A673 (cell line): ENCODE results near the gene UBP1. TPM values are rescaled to one million over a fixed set of nuclear protein-coding genes. Genes with fewer than 3 reads are reported as not detected.
"Not testable (repeated sequence)": the region's sequence is repeated elsewhere in the genome, so short reads cannot be mapped to it uniquely, and the experiment has no call there.

Experiments used
- BruUV-seq: library from RNA; stranded (reverse); fragments of 400-500 nt; replicated peaks from 2 replicates; lab custom pipeline; 2021; lab: Mats Ljungman, UMichigan
- CTCF ChIA-PET: fragments of 300-600 bp; sonication (Branson Sonifier 250); formaldehyde crosslinking; loops from one replicate; lab custom pipeline; 2022; ENCODE audit warnings: antibody characterized with exemption; lab: Charles Lee
- POLR2A ChIA-PET: fragments of 300-600 bp; sonication (Branson Sonifier 250); formaldehyde crosslinking; loops from one replicate; lab custom pipeline; 2022; ENCODE audit warnings: antibody characterized with exemption; ENCODE audit not compliant: low non-redundant PET; lab: Charles Lee
- DNase-seq: peaks from one replicate; pipeline ENCODE4 v3.0.0-alpha.2; 2015; ENCODE audit warnings: low spot score
- H3K27ac ChIP-seq: fragments of 200-600 bp; sonication (generic); 2 replicates; pipeline ENCODE4 v1.5.1; 2016; ENCODE audit warnings: mixed run types, low read depth, mild to moderate bottlenecking, mixed read lengths, antibody characterized with exemption, low read length; ENCODE audit not compliant: poor library complexity, severe bottlenecking
- H3K27me3 ChIP-seq: fragments of 200-600 bp; sonication (generic); replicated peaks from 2 replicates; pipeline ENCODE4 v1.6.1; 2017; ENCODE audit warnings: mixed run types, low read depth, mild to moderate bottlenecking, mixed read lengths, antibody characterized with exemption, low read length; ENCODE audit not compliant: insufficient read depth, poor library complexity
- H3K36me3 ChIP-seq: fragments of 200-600 bp; sonication (generic); 2 replicates; pipeline ENCODE4 v1.6.1; 2016; ENCODE audit warnings: mixed run types, mild to moderate bottlenecking, mixed read lengths, antibody characterized with exemption, low read length; ENCODE audit not compliant: insufficient read depth, poor library complexity, severe bottlenecking
- H3K4me1 ChIP-seq: fragments of 200-600 bp; sonication (generic); 2 replicates; pipeline ENCODE4 v1.6.1; 2017; ENCODE audit warnings: mixed run types, mild to moderate bottlenecking, mixed read lengths, antibody characterized with exemption, low read length; ENCODE audit not compliant: insufficient read depth, poor library complexity, severe bottlenecking
- H3K4me3 ChIP-seq: fragments of 200-600 bp; sonication (generic); 2 replicates; pipeline ENCODE4 v1.5.1; 2016; ENCODE audit warnings: low read depth, mixed run types, mild to moderate bottlenecking, mixed read lengths, low read length; ENCODE audit not compliant: poor library complexity, severe bottlenecking
- H3K9me3 ChIP-seq: fragments of 200-600 bp; sonication (generic); 2 replicates; pipeline ENCODE4 v1.6.1; 2016; ENCODE audit warnings: mixed run types, low read depth, mild to moderate bottlenecking, mixed read lengths, antibody characterized with exemption, low read length; ENCODE audit not compliant: poor library complexity, severe bottlenecking
- EZH2 ChIP-seq: fragments of 200-600 bp; sonication (generic); IDR thresholded peaks from 2 replicates; pipeline ENCODE4 v1.6.1; 2017; ENCODE audit warnings: borderline replicate concordance, low read depth, mild to moderate bottlenecking, mixed read lengths, antibody characterized with exemption, low read length; ENCODE audit not compliant: poor library complexity, severe bottlenecking
- intact Hi-C: fragments of 100-400 bp; cut with micrococcal nuclease; formaldehyde crosslinking; loops from one replicate; pipeline ENCODE4 v1.10.0; 2022; ENCODE audit not compliant: unreplicated experiment
- total RNA-seq: library from RNA; stranded (reverse); gene quantifications from 2 replicates; pipeline ENCODE4 v1.2.3, GENCODE V29; 2021
- TF ChIP-seq, protein P1 (sequence below): fragments of 300-800, 200-600 bp; sonication (generic); conservative IDR thresholded peaks from 2 replicates; pipeline ENCODE4 v1.5.1; 2017; ENCODE audit warnings: low read depth, mild to moderate bottlenecking, antibody characterized with exemption, low read length, moderate library complexity, mixed read lengths

UBP1 gene
- total RNA-seq, 1 experiment from 2014 or later = 59.4 TPM

DNA sequence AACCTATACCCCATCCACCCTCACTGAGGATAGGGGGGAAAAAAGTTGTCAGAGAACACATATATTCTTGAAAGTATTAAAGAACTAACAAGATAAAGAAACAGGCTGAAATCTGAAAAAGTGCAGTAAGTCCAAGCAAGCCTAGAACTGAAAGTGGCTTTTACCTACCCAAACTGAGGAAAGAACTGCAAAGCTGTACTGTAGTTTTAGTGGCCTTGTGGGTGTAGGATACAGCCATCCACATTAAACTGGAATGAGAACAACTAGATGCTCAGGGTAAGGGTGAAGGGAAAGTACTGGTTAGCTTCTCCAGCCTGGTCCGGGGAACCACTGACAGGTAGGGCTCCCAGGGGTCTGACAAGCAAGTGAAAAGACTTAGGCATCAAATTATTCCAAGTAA is 10.1 kb downstream of the UBP1 start:
- ChIA-PET POLR2A (no interaction called here), CTCF (no interaction called here)
- Histone ChIP-seq H3K4me3 (no peak overlapping the region), H3K36me3 (no peaks in the 10 kb centered on the region), H3K27ac (no peak overlapping the region), H3K27me3 (no peaks in the 10 kb centered on the region), H3K9me3 (no peaks in the 10 kb centered on the region), H3K4me1 (peaks cover 37% of the 10 kb centered on the region)
- no peak for DNase-seq
- no TSS peak for BruUV-seq
- intact Hi-C loops = no loop called here
- TF ChIP-seq, protein P1, sequence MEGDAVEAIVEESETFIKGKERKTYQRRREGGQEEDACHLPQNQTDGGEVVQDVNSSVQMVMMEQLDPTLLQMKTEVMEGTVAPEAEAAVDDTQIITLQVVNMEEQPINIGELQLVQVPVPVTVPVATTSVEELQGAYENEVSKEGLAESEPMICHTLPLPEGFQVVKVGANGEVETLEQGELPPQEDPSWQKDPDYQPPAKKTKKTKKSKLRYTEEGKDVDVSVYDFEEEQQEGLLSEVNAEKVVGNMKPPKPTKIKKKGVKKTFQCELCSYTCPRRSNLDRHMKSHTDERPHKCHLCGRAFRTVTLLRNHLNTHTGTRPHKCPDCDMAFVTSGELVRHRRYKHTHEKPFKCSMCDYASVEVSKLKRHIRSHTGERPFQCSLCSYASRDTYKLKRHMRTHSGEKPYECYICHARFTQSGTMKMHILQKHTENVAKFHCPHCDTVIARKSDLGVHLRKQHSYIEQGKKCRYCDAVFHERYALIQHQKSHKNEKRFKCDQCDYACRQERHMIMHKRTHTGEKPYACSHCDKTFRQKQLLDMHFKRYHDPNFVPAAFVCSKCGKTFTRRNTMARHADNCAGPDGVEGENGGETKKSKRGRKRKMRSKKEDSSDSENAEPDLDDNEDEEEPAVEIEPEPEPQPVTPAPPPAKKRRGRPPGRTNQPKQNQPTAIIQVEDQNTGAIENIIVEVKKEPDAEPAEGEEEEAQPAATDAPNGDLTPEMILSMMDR = no peak
- no peak for TF ChIP-seq EZH2

DNA sequence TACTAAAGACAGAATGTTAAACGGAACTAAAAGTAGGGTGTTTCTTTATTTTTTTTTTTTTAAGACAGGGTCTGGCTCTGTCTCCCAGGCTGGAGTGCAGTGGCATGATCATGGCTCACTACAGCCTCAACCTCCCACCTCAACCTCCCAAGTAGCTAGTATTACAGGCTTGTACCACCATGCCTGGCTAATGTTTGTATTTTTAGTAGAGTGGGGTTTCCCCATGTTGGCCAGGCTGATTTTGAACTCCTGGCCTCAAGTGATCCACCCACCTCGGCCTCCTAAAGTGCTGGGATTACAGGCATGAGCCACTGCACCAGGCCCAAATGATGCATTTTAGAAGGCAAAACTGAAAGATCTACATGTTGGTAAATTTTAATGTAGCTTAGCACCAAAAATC is 10.9 kb downstream of the UBP1 start:
- H3K36me3 ChIP-seq, H3K9me3 ChIP-seq, POLR2A ChIA-PET, H3K27ac ChIP-seq, BruUV-seq, intact Hi-C loops, CTCF ChIA-PET, H3K27me3 ChIP-seq, H3K4me3 ChIP-seq, DNase-seq: not testable (repeated sequence)
- peaks cover 43% of the 10 kb centered on the region for H3K4me1 ChIP-seq

DNA sequence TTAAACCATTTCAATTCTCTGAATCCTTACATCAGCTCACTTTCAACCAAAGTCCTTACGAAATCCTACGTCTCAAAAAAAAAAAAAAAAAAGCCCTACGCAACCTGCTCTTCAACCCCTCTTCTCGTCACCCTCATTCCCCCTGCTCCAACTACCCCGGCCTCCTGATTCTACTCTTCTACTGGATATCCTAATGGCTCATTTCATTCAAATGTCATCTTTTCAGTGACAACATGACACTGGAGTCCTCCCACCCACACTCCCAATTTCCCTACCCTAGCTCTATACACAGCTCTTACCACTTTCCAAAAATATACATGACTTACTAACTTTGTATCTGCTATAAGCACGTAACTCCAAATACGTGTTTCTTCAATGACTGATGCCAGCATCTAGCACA is 11.5 kb downstream of the UBP1 start:
- intact Hi-C loops = no loop called here

More for the DNA sequence above, 11.5 kb downstream of the UBP1 start:
- BruUV-seq = no TSS peak
- Histone ChIP-seq H3K9me3 (no peaks in the 10 kb centered on the region), H3K27ac (no peak overlapping the region), H3K4me1 (peaks cover 43% of the 10 kb centered on the region), H3K4me3 (no peak overlapping the region), H3K36me3 (peaks cover 8% of the 10 kb centered on the region), H3K27me3 (no peaks in the 10 kb centered on the region)
- ChIA-PET CTCF (no interaction called here), POLR2A (no interaction called here)
- DNase-seq = no peak
- TF ChIP-seq, protein P1 = no peak
- TF ChIP-seq EZH2 = no peak
